IMR-90 (cell line): ENCODE measurements around the gene RAI14. TPM values are rescaled to one million over a fixed set of nuclear protein-coding genes. Genes with fewer than 3 reads are reported as not detected.

ENCODE experiments used
- ATAC-seq: fragments of 200-7000 bp; cut with Tn5 transposase; 2 replicates; pipeline ENCODE4 v1.9.1; 2020; ENCODE audit warnings: low read depth, mild to moderate bottlenecking, moderate library complexity
- BruUV-seq: library from RNA; stranded (reverse); fragments of 400-500 nt; replicated peaks from 2 replicates; lab custom pipeline; 2021; lab: Mats Ljungman, UMichigan
- CTCF ChIA-PET: fragments of 300-600 bp; formaldehyde crosslinking; extraction: SDS; loops from one replicate; lab custom pipeline; 2021; ENCODE audit warnings: antibody characterized with exemption; lab: Yijun Ruan, JAX
- POLR2A ChIA-PET: fragments of 300-600 bp; sonication (Branson Sonifier 250); formaldehyde crosslinking; loops from one replicate; lab custom pipeline; 2022; ENCODE audit warnings: antibody characterized with exemption; ENCODE audit not compliant: unreplicated experiment; lab: Charles Lee
- DNase-seq: peaks from one replicate; pipeline ENCODE4 v3.0.0; 2013
- H2AFZ ChIP-seq: replicated peaks from 2 replicates; pipeline ENCODE3; 2013; ENCODE audit warnings: low read length, mild to moderate bottlenecking; ENCODE audit not compliant: poor library complexity
- H2AK5ac ChIP-seq: 2 replicates; pipeline ENCODE4 v1.6.1; 2013; ENCODE audit warnings: low read depth, low read length, inconsistent platforms
- H2AK9ac ChIP-seq: replicated peaks from 2 replicates; pipeline ENCODE3; 2013; ENCODE audit warnings: mild to moderate bottlenecking, low read depth, low read length, moderate library complexity; ENCODE audit not compliant: poor library complexity
- H2BK120ac ChIP-seq: 2 replicates; pipeline ENCODE4 v1.6.1; 2013; ENCODE audit warnings: low read depth, low read length, inconsistent platforms
- H2BK15ac ChIP-seq: 3 replicates; pipeline ENCODE4 v1.6.1; 2013; ENCODE audit warnings: low read depth, low read length, inconsistent platforms
- H2BK20ac ChIP-seq: 2 replicates; pipeline ENCODE4 v1.6.1; 2013; ENCODE audit warnings: low read depth, mild to moderate bottlenecking, inconsistent platforms, low read length, moderate library complexity
- H2BK5ac ChIP-seq: 2 replicates; pipeline ENCODE4 v1.6.1; 2013; ENCODE audit warnings: mild to moderate bottlenecking, low read depth, low read length, inconsistent platforms; ENCODE audit not compliant: poor library complexity, severe bottlenecking
- H3K14ac ChIP-seq: replicated peaks from 2 replicates; pipeline ENCODE4 v1.6.1; 2013; ENCODE audit warnings: low read depth, low read length, inconsistent platforms
- H3K18ac ChIP-seq: 2 replicates; pipeline ENCODE4 v1.6.1; 2013; ENCODE audit warnings: low read depth, low read length, control low read depth
- H3K23ac ChIP-seq: 2 replicates; pipeline ENCODE4 v1.6.1; 2013; ENCODE audit warnings: low read depth, low read length, inconsistent platforms
- H3K27ac ChIP-seq: 2 replicates; pipeline ENCODE4 v1.5.1; 2013; ENCODE audit warnings: mild to moderate bottlenecking, control low read depth, low read length; ENCODE audit not compliant: insufficient read depth
- H3K27me3 ChIP-seq: 2 replicates; pipeline ENCODE4 v1.6.1; 2013; ENCODE audit warnings: low read length; ENCODE audit not compliant: control insufficient read depth, insufficient read depth
- H3K36me3 ChIP-seq: 2 replicates; pipeline ENCODE4 v1.6.1; 2013; ENCODE audit warnings: low read length, mixed read lengths; ENCODE audit not compliant: control insufficient read depth, insufficient read depth
- H3K4ac ChIP-seq: 2 replicates; pipeline ENCODE4 v1.6.1; 2013; ENCODE audit warnings: low read depth, low read length, inconsistent platforms
- H3K4me1 ChIP-seq: 2 replicates; pipeline ENCODE4 v1.6.1; 2013; ENCODE audit warnings: low read length, mixed read lengths; ENCODE audit not compliant: control insufficient read depth, insufficient read depth
- H3K4me2 ChIP-seq: 2 replicates; pipeline ENCODE4 v1.6.1; 2013; ENCODE audit warnings: low read depth, mild to moderate bottlenecking, control low read depth, low read length, moderate library complexity
- H3K4me3 ChIP-seq: 2 replicates; pipeline ENCODE4 v1.5.1; 2013; ENCODE audit warnings: low read depth, mild to moderate bottlenecking, control low read depth, low read length, moderate library complexity; ENCODE audit not compliant: insufficient read depth
- H3K56ac ChIP-seq: 2 replicates; pipeline ENCODE4 v1.6.1; 2013; ENCODE audit warnings: low read length, inconsistent platforms; ENCODE audit not compliant: insufficient read depth; ENCODE audit errors: extremely low read depth
- H3K79me1 ChIP-seq, 2 experiments: 2 replicates each; pipeline ENCODE4 v1.6.1; 2013; ENCODE audit warnings: low read length in 2 of 2, inconsistent platforms in 1 of 2, low read depth in 1 of 2
- H3K9ac ChIP-seq: 2 replicates; pipeline ENCODE4 v1.6.1; 2013; ENCODE audit warnings: low read depth, low read length, control low read depth
- H3K9me1 ChIP-seq: 2 replicates; pipeline ENCODE4 v1.6.1; 2013; ENCODE audit warnings: low read length, inconsistent platforms; ENCODE audit not compliant: insufficient read depth
- H3K9me3 ChIP-seq: 2 replicates; pipeline ENCODE4 v1.6.1; 2013; ENCODE audit warnings: low read length; ENCODE audit not compliant: control insufficient read depth, insufficient read depth
- H4K20me1 ChIP-seq: 2 replicates; pipeline ENCODE4 v1.6.1; 2013; ENCODE audit warnings: low read length, inconsistent platforms; ENCODE audit not compliant: insufficient read depth
- H4K5ac ChIP-seq: 2 replicates; pipeline ENCODE4 v1.6.1; 2013; ENCODE audit warnings: mild to moderate bottlenecking, low read depth, low read length, control low read depth
- H4K8ac ChIP-seq, 2 experiments: 2 replicates each; pipeline ENCODE4 v1.6.1; 2013; ENCODE audit warnings: low read depth in 2 of 2, low read length in 2 of 2, control low read depth in 1 of 2, inconsistent platforms in 1 of 2
- H4K91ac ChIP-seq: 2 replicates; pipeline ENCODE4 v1.6.1; 2013; ENCODE audit warnings: low read depth, low read length, inconsistent platforms; ENCODE audit not compliant: insufficient read depth
- BHLHE40 ChIP-seq: fragments of 150-350 bp; IDR thresholded peaks from 2 replicates; pipeline ENCODE4 v1.6.1; 2016; ENCODE audit warnings: mild to moderate bottlenecking, low read depth, low read length
- CHD1 ChIP-seq: IDR thresholded peaks from 2 replicates; pipeline ENCODE4 v1.6.1; 2012; ENCODE audit warnings: low read depth, low read length, improper control_type of control experiment
- CTCF ChIP-seq: conservative IDR thresholded peaks from 2 replicates; pipeline ENCODE4 v1.5.1; 2012; ENCODE audit warnings: mild to moderate bottlenecking, low read depth, low read length, improper control_type of control experiment
- MAZ ChIP-seq: IDR thresholded peaks from 2 replicates; pipeline ENCODE4 v1.6.1; 2012; ENCODE audit warnings: low read depth, mild to moderate bottlenecking, low read length, improper control_type of control experiment, moderate library complexity, borderline replicate concordance
- MXI1 ChIP-seq: IDR thresholded peaks from 2 replicates; pipeline ENCODE4 v1.6.1; 2012; ENCODE audit warnings: low read depth, mild to moderate bottlenecking, low read length, moderate library complexity, borderline replicate concordance
- NFE2L2 ChIP-seq: fragments of 150-350 bp; IDR thresholded peaks from 2 replicates; pipeline ENCODE4 v1.6.1; 2016; ENCODE audit warnings: low read depth, mild to moderate bottlenecking, low read length
- POLR2A ChIP-seq: IDR thresholded peaks from 2 replicates; pipeline ENCODE4 v1.6.1; 2012; ENCODE audit warnings: mild to moderate bottlenecking, low read depth, low read length
- RAD21 ChIP-seq: IDR thresholded peaks from 2 replicates; pipeline ENCODE4 v1.6.1; 2012; ENCODE audit warnings: low read length, improper control_type of control experiment
- SMC3 ChIP-seq: fragments of 150-350 bp; IDR thresholded peaks from 2 replicates; pipeline ENCODE4 v1.6.1; 2016; ENCODE audit warnings: low read depth, mild to moderate bottlenecking, antibody characterized with exemption, low read length, moderate library complexity
- WGBS, 2 experiments: methylation state at CpG; one replicate each; pipeline versions ENCODE4 v1.1.5 to v1.1.7; 2013; ENCODE audit warnings: missing lambda C conversion rate in 2 of 2; ENCODE audit not compliant: insufficient read length in 1 of 2; ENCODE audit errors: extremely low coverage in 2 of 2; 5-methylcytosine and 5-hydroxymethylcytosine counted together
- dilution Hi-C: fragments of 300-500 bp; cut with HindIII; formaldehyde crosslinking; loops from one replicate; pipeline ENCODE4 v1.14.3; 2018; ENCODE audit warnings: low sequenced_read_pairs; ENCODE audit not compliant: unreplicated experiment
- in situ Hi-C: fragments of 300-500 bp; cut with MboI; formaldehyde crosslinking; loops from 3 replicates; pipeline ENCODE4 v1.14.3; 2019; ENCODE audit warnings: low sequenced_read_pairs, inconsistent platforms, mixed read lengths
- intact Hi-C: fragments of 100-400 bp; cut with micrococcal nuclease; formaldehyde crosslinking; loops from 2 replicates; pipeline ENCODE4 v1.10.0; 2022
- polyA plus RNA-seq, 3 experiments: library from polyadenylated mRNA; depleted of rRNA; stranded (reverse); fragments of >200 nt; gene quantifications; 2 replicates each; pipeline ENCODE4 v1.2.3, GENCODE V29; 2012; ENCODE audit warnings: low replicate concordance in 1 of 3
- total RNA-seq: library from RNA; depleted of rRNA; stranded (reverse); fragments of >200 nt; gene quantifications from 2 replicates; pipeline ENCODE4 v1.2.3, GENCODE V29; 2012
- TF ChIP-seq, protein P1 (sequence below): fragments of 150-350 bp; IDR thresholded peaks from 2 replicates; pipeline ENCODE4 v1.6.1; 2016; ENCODE audit warnings: low read depth, mild to moderate bottlenecking, low read length, moderate library complexity, borderline replicate concordance

The RAI14 gene
- total and polyA plus RNA-seq, 2 of the 4 experiments (the other 2 are of a cell fraction) = 221 to 267 TPM

DNA sequence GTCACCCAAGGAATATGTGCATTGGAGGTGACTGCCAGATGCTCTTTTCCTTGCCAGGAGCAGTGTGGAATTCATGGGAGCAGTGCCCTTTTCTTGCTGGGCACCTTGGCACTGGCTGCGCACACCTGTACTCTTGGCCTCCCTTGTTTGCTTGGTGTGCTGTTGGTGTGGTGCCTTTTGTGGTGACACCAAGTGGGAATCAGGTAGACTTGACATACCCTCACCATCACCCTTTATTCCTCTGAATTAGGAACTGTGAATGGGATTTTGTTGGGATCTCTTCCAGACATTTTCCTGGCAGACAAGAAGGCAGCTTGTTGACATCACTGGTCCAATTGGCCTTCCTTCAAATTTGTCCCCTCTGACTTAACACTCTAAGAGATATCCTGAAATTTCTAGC is 82.3 kb downstream of the RAI14 start:
- H3K18ac ChIP-seq = no peak overlapping the region
- H3K9me1 ChIP-seq = peaks cover 39% of the 10 kb centered on the region
- WGBS, 2 experiments = no CpG with 5 or more reads among the region's 1 CpG
- no peak overlapping the region for H3K14ac ChIP-seq
- H3K56ac ChIP-seq = no peak overlapping the region
- H2AK9ac ChIP-seq = no peak overlapping the region
- H2AK5ac ChIP-seq = 0 out of 2 replicates have a peak overlapping the region, but pooled peaks have one; percentile 39
- H4K8ac ChIP-seq = no peak overlapping the region
- H4K5ac ChIP-seq = no peak overlapping the region
- H2BK5ac ChIP-seq = peak overlapping the region; percentile 68
- intact Hi-C loops = no loop called here
- ATAC-seq (no peak), DNase-seq (no peak)
- H4K20me1 ChIP-seq = peaks cover 98% of the 10 kb centered on the region
- no peaks in the 10 kb centered on the region for H3K27me3 ChIP-seq
- no peak overlapping the region for H3K4ac ChIP-seq
- H3K27ac ChIP-seq = no peak overlapping the region
- CTCF ChIA-PET = interaction anchor here (0.7 kb wide), 1 partner anchor 1060 kb away, joined by 3 read pairs; no protein-coding TSS in a partner anchor
- H2BK15ac ChIP-seq = no peak overlapping the region
- H3K79me1 ChIP-seq = peaks cover 20 to 91% of the 10 kb centered on the region in 2 experiments; a peak in 3 of 4 replicates
- H3K23ac ChIP-seq = peak overlapping the region; percentile 34; the same call in 1 of the 2 replicates
- in situ Hi-C loops = no loop called here
- no peaks in the 10 kb centered on the region for H3K9me3 ChIP-seq
- no peak overlapping the region for H2BK120ac ChIP-seq
- POLR2A ChIA-PET = no interaction called here
- H2BK20ac ChIP-seq = no peak overlapping the region
- BruUV-seq = no TSS peak
- peaks cover 38% of the 10 kb centered on the region for H3K4me1 ChIP-seq
- TF ChIP-seq CHD1 (no peak), BHLHE40 (no peak), POLR2A (no peak), CTCF (no peak), SMC3 (no peak), RAD21 (no peak), MAZ (no peak), NFE2L2 (no peak), MXI1 (no peak)
- TF ChIP-seq, protein P1, sequence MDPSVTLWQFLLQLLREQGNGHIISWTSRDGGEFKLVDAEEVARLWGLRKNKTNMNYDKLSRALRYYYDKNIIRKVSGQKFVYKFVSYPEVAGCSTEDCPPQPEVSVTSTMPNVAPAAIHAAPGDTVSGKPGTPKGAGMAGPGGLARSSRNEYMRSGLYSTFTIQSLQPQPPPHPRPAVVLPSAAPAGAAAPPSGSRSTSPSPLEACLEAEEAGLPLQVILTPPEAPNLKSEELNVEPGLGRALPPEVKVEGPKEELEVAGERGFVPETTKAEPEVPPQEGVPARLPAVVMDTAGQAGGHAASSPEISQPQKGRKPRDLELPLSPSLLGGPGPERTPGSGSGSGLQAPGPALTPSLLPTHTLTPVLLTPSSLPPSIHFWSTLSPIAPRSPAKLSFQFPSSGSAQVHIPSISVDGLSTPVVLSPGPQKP = no peak
- no peak overlapping the region for H3K9ac ChIP-seq
- H4K91ac ChIP-seq = no peak overlapping the region
- no peak overlapping the region for H2AFZ ChIP-seq
- peaks cover 12% of the 10 kb centered on the region for H3K36me3 ChIP-seq
- no peak overlapping the region for H3K4me2 ChIP-seq
- H3K4me3 ChIP-seq = no peak overlapping the region
- dilution Hi-C loops = no loop called here
